Prostate gland (tissue), 2 donors: Measurements from ENCODE around the gene ATOX1.

Experiments
- POLR2AphosphoS5 ChIP-seq: sonication (generic); formaldehyde crosslinking; IDR thresholded peaks from one replicate; pipeline ENCODE4 v1.6.1; 2017; ENCODE audit warnings: antibody characterized with exemption
- TF ChIP-seq, protein P1 (sequence below), 4 experiments: fragments of 200-600 bp in 2 of 4; fragments of 450-650 bp in 2 of 4; sonication (generic) in 2 of 4; IDR thresholded peaks; 1 replicate in 3 of 4; 2 replicates in 1 of 4; pipeline ENCODE4 v1.5.1; 2016 to 2019; ENCODE audit warnings: antibody characterized with exemption in 4 of 4, mild to moderate bottlenecking in 2 of 4, moderate library complexity in 2 of 4

DNA sequence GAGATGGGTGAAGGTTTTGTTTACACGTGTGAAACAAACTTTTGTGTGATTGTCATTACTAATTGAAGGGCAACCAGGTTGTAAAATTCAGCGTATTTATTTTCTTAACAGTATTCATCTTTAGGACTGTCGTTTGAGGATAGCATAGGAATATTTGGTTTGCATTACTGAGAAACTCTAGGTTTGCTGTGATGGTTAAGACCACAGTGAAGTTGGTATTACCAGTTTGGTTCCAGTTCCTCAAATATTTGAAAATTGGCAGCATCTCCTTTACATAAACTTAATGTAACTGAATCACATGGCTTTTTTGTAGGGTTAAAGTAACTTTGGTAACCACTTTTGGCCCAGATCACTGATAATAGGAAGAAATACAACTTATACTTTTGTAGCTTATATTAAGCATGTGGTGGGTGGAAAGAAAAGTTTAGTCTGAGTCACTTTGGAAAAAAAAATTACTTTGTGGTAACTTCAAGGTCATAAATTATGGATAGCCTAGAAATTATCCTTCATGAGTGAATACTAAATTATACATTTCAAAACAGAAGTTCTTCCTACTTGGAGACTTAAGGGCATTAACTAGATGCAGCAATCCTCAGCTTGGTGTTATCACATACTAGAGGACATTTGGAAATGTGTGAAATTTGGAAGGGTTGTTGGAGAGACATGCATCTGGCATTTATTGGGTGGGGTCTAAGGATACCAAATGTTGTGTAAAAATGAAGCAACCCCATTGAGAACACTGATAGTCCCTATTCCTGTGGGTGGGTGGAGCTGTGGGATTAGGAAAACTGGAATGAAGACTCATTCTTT is 47.2 kb upstream of the ATOX1 start:
- TF ChIP-seq, protein P1, sequence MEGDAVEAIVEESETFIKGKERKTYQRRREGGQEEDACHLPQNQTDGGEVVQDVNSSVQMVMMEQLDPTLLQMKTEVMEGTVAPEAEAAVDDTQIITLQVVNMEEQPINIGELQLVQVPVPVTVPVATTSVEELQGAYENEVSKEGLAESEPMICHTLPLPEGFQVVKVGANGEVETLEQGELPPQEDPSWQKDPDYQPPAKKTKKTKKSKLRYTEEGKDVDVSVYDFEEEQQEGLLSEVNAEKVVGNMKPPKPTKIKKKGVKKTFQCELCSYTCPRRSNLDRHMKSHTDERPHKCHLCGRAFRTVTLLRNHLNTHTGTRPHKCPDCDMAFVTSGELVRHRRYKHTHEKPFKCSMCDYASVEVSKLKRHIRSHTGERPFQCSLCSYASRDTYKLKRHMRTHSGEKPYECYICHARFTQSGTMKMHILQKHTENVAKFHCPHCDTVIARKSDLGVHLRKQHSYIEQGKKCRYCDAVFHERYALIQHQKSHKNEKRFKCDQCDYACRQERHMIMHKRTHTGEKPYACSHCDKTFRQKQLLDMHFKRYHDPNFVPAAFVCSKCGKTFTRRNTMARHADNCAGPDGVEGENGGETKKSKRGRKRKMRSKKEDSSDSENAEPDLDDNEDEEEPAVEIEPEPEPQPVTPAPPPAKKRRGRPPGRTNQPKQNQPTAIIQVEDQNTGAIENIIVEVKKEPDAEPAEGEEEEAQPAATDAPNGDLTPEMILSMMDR (IDR thresholded peaks at IDR 0.05): no peak
- TF ChIP-seq POLR2AphosphoS5: no peak
